NCI-H774 (cell line): ENCODE results near the gene SPOCK1.

ENCODE experiments used
- DNase-seq: peaks from one replicate; lab custom pipeline; 2025; lab: John Stamatoyannopoulos, UW

The SPOCK1 gene

GRCh38 chr5:137328991-137329390 is 170.1 kb downstream of the SPOCK1 start:
- no peak for DNase-seq

GRCh38 chr5:137328463-137328862 is 170.7 kb downstream of the SPOCK1 start:
- no peak for DNase-seq

GRCh38 chr5:137325721-137326120 is 173.4 kb downstream of the SPOCK1 start:
- no peak for DNase-seq

GRCh38 chr5:137320056-137321045 is 178.8 kb downstream of the SPOCK1 start:
- no peak for DNase-seq

- DNase-seq: no peak
Measured at GRCh38 chr5:137318027-137318426, 181.1 kb downstream of the SPOCK1 start.

GRCh38 chr5:137316346-137316736 is 182.8 kb downstream of the SPOCK1 start:
- no peak for DNase-seq

- no peak for DNase-seq
Measured at GRCh38 chr5:137315534-137316345, 183.4 kb downstream of the SPOCK1 start.

- DNase-seq: no peak
Measured at GRCh38 chr5:137315109-137315508, 184.0 kb downstream of the SPOCK1 start.

GRCh38 chr5:137313526-137314175 is 185.5 kb downstream of the SPOCK1 start:
- no peak for DNase-seq

- no peak for DNase-seq
Measured at GRCh38 chr5:137312011-137312410, 187.1 kb downstream of the SPOCK1 start.

- no peak for DNase-seq
Measured at GRCh38 chr5:137310051-137310730, 188.9 kb downstream of the SPOCK1 start.

GRCh38 chr5:137309290-137309689 is 189.8 kb downstream of the SPOCK1 start:
- DNase-seq: no peak

GRCh38 chr5:137308311-137308710 is 190.8 kb downstream of the SPOCK1 start:
- no peak for DNase-seq

GRCh38 chr5:137306903-137307302 is 192.2 kb downstream of the SPOCK1 start:
- no peak for DNase-seq

GRCh38 chr5:137305971-137306602 is 193.0 kb downstream of the SPOCK1 start:
- DNase-seq: no peak

- peak; percentile 92 for DNase-seq
Measured at GRCh38 chr5:137304226-137304874, 194.8 kb downstream of the SPOCK1 start.

- no peak for DNase-seq
Measured at GRCh38 chr5:137303509-137303908, 195.6 kb downstream of the SPOCK1 start.

- DNase-seq: no peak
Measured at GRCh38 chr5:137300411-137301240, 198.5 kb downstream of the SPOCK1 start.

- DNase-seq: peak; percentile 62
Measured at GRCh38 chr5:137296213-137296781, 202.8 kb downstream of the SPOCK1 start.
